ENCODE measurements around the gene CARD9.

Gene CARD9

DNA sequence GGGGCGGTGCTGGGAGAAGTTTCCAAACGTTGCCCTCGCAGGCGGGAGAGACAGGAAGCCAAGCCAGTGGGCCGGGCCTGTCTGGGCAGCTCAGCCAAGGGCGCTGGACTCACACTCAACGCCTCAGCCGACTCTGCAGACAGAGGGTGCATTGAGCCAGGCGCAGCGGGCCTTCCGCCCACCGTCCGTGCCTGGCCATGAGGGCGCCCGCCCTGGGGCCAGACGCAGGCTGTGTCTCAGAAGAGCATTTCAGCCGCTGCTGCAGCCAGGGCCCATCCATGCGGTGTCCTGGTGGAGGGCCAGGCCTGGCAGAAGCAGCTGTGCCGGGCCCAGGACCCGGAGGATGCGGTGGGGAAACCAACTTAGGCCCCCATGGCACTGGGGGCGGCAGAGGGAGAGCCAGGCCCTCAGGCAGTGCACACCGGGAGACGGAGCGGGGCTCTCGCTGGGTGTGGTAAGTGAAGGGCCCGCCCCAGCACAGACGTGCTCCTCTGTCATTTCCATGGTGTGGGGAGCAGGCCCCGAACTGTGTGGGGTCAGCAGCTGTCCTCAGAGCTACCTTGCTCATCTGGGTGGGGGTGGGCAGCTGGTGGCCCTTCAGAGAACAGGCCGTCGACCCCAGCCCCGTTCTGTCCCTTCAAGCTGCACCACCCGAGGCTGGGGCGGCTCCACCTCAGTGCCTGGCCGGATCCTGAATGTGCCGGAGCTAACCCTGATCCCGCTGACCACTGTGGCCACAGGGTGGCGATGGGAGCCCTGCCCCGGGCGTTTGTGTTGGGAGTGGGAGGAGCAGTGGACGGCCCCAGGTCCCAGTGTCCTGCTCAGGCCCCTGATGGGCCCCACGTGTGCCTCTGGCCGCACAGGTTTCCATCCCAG lies 27.9 kb downstream of the CARD9 start:
- no peak for FAIRE-seq

DNA sequence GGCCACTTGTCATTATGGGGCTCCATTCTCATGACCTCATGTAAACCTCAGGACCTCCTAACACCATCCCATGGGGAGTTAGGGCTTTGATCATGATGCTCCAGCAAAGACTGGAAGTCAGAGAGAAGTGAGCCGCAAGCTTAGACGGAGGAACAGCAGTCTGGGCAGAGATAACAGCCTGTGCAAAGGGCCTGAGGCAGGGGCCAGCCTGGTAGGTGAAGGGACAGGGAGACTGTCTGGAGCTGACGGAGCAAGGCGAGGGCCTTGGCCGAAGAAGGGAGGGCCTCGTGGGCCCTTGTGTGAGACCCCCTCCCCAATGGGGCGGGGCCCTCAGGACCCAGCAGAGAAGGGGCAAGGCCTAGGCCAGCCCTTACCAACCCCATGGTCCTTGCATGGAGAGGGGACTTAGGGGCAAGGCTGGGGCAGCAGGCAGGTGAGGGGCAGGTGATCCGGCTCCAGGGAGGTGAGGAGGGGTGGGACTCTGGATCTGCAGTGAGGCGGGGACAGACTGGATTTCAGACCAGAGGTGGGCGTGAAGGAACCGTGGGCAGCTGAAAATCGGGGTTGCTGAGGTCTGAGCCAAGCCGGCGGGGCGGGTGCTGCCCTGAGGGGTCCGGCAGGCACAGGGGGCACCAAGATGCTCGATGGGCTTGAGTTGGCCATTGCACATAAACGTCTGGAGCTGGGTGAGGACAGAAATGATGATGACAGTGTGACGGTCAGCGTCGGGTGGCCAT lies 28.8 kb downstream of the CARD9 start:
- no peak for FAIRE-seq

DNA sequence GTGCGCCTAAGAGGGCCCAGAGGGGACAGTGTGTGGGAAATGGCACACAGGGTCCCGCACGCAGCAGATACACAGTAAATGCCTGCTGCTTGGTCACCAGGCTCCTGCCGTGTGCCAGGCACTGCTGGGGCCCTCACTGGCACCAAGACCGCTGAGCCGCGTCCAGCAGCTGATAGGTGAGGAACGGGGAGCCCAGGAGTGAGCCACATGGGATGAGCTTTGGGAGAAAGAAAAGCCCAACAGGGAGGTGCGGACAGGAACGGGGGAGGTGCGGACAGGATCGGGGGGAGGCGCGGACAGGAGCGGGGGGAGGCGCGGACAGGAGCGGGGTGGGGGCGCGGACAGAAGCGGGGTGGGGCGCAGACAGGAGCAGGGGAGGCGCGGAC lies 29.6 kb downstream of the CARD9 start:
- no peak for FAIRE-seq

- no peak for FAIRE-seq
These were observed 30.2 kb downstream of the CARD9 start for GRCh38 chr9:136343121-136343883.

DNA sequence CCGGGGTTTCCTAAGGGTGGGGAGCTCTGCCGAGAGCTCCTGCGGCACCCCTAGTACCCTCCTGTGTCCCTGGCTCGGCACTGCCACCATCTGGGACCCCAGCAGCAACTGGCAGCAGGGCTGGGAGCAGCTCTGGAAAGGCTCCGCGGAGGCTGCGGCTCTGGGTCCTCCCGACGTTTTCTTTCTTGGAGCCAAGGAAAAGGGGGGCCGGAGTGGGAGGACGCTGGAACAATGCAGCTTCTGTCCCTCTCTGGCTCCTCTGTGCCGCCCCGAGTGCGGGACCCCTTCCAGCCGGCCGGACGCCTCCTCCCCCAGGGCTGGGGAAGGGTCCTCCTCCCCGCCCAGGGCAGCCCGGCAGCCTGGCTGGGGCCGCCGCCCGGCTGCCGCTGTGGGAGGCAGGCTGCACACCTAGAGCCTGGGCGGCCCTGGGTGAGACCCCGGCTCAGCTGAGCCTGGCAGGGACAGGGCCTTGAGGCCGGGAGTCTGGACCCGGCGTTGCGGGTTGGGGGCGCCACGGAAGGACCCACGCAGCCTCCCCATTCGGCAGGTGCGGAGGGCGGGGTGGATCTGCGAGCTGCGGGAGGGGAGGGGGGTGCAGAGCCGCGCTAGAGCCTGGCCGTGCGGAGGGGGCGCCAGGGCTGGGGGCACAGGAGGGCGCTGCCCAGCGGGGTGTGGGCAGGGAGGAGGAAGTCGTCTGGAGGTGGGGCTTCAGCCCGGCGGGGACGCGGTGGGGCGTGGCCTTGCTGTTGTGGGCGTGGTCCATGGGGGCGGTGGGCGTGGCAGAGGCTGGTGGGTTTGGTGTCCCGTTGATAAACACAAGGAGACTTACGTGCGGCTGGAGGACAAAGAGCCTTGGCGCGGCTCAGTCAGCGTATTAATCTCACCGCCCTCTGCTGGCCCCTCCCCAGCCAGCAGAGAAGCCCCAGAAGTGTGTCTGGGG lies 31.0 kb downstream of the CARD9 start:
- FAIRE-seq, result no peak

DNA sequence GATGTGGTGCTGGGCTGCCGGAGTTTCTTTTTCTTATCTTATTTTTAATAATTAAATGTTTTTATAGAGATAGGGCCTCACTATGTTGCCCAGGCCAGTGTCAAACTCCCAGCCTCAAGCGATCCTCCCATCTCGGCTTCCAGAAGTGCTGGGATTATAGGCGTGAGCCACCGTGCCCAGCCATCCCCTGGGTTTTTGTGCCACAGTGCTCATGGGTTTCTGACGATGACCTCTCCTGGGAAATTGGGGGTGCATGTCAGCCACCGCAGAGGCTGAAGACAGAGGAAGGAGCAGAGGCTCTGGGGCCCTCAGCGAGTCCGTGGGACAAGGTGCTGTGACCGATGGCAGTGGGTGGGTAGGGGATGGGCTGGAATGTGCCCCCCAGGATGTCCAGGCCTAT lies 31.7 kb downstream of the CARD9 start:
- FAIRE-seq, result no peak

DNA sequence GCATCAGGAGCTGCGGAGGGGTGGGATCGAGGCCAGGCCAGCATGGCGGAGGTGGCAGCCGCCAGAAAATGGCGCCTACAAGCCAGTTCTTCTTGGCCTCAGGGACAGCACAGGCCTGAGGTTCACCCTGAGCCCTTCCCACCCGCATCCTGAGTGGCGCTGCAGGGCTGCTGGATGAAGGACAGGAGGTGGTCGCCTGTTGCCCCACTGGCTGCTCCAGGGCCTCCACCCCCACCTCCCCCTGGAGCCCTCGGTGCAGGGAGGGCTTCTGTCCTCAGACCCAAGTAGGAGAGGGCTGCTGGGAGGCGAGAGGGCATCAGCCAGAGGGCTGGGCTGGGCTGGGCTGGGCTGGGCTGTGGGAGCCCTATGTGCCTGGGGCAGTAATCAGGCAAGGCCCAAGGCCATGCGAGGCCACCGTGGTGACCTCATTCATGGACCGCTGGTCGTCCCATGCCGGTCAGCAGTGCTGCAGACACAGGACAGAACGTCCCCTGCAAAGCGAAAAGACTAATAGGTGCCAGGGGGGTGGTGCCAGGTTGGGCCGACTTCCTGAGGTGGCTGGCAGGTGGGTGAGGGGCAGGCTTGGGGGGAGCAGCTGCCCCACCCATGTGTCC lies 32.3 kb downstream of the CARD9 start:
- no peak for FAIRE-seq

DNA sequence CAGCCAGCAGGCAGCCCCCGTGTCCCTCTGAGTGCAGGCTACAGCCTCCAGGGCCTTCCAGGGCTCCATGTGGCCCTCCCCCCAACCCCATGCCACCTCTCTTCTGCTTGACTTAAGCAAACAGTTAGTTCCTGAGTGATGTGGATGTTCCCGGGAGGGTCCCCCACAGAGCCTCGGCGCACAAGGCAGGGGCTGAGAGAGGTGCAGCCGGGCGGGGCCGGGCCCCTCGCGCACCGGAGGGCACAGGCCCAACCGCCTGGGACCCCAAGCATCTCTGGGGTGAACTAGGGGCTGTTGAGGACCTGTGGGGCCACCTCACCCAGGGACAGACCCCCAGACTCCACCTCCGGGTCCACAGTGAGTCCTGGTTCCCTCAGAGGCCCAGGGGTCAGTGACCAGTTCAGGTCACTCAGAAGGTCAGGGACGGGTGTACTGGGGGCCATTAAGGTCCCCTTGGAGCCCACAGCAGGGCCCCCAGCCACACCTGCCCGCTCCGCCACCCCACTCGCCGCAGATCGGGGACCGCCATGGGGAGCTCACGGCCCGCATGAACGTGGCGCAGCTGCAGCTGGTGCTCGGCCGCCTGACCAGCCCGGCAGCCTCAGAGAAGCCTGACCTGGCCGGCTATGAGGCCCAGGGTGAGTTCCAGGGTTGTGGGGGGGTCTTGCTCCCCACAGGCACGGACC lies 33.0 kb downstream of the CARD9 start:
- FAIRE-seq, result no peak

DNA sequence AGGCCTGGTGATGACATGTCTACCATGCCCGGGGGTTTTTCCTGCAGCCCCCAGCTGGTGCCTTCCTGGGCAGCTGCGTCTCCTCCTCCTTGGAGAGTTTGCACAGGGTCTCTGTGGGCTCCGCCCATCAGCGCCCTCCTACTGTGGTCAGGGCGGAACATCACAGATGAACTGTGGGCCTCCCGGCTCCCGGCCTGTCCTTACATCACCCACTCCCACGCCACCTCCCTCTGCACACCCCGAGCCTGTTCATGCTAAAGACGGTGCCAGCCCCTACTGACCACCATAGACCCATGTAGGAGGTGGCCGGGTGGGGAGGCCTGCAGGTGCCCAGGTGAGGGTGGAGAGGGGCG lies 33.5 kb downstream of the CARD9 start:
- no peak for FAIRE-seq

- no peak for FAIRE-seq
These were observed 34.1 kb downstream of the CARD9 start for GRCh38 chr9:136339173-136339957.

DNA sequence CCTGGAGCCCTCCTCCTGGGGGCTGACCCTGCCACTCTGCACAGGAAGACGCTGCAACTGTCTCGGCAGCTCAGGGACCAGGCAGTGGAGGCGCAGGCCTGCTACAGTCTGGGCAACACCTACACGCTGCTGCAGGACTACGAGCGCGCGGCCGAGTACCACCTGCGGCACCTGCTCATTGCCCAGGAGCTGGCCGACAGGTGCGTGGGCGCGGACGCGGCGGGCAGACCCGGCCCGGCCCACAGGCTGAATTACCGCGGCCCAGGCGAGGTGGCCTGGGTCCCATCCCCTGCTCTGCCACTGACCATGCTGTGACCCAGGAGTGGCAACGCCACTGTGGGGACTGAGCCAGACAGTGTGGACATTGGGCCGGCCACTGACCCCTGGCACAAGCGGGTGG lies 35.0 kb downstream of the CARD9 start:
- no peak for FAIRE-seq

- no peak for FAIRE-seq
These were observed 35.8 kb downstream of the CARD9 start for GRCh38 chr9:136337416-136338395.

GRCh38 chr9:136336881-136337280 lies 36.6 kb downstream of the CARD9 start:
- no peak for FAIRE-seq

DNA sequence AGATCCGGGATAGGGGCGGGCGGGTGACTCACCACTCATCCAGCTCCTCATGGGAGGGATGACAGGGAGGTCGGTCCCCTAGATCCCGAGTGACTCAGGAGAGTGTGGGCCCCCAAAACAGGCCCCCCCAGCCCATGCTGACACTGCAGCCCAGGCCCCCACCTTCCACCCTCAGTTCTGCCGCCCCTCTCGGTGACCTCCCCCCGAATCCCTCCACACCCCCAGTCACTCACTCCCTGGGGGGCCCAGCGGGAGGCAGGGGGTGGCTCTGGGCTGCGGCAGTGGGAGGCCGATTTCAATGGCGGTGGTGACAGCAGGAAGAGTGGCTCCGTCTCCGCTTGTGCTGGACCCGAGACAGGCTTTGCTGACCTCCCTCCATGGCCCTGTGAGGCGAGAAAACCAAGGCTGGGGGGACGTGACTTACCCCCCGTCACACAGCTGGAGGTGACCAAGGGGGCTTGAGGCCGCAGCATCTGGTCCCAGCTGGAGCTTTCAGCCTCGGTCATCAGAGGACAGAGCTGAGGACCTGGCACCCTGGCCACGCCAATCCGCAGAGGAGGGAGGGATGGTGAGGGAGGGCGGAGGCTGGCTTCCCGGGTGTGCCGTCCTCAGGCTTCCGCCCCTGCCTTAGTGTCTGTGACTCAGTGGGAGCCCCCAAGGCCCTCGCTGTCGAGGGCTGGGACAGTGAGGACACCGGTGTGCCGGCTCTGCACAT lies 37.2 kb downstream of the CARD9 start:
- no peak for FAIRE-seq

DNA sequence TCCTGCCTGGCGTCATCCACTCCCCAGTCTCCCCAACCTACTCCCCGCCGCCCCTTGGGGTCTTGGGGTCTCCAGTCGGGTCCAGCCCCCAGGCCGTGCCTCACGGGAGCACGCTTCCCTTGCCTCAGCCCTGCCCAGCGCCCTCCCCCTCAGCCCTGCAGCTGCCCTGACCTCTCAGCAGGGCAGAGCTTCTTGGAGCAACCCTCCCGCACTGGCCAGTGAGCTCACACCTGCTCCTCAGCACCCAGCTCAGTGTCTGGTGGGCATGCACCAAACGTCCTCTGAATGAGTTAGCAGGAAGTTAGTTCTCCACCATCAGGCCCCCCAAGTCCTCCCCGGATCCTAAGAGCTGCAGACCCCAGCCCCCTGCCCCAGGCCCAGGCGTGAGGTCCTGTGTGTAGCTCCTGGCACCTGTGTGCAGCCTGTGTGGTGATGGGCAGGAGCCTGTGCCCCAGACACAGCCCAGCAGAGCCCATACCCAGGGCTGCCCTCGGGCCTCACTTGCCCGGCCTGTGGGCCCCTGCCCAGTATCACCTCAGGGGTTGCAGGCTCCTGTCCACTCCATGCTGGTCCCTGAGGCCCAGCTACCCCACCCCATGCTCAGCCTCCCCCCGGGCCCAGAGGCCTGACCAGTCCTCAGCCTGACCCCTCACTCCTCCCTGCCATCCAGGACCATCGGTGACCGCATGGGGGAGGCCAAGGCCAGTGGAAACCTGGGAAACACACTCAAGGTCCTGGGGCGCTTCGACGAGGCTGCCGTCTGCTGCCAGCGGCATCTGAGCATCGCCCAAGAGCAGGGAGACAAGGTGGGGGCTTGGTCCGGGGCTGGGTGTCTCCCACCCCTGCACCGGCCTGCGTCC lies 37.9 kb downstream of the CARD9 start:
- FAIRE-seq, result no peak

DNA sequence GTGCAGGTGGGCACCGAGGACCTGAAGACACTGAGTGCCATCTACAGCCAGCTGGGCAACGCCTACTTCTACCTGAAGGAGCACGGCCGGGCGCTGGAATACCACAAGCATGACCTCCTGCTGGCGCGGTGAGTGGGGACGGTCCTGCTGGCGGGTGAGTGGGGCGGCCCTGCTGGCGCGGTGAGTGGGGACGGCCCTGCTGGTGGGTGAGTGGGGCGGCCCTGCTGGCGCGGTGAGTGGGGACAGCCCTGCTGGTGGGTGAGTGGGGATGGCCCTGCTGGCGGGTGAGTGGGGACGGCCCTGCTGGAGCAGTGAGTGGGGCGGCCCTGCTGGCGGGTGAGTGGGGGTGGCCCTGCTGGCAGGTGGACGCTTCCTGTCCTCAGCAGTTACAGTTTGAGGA lies 38.9 kb downstream of the CARD9 start:
- no peak for FAIRE-seq

GRCh38 chr9:136333486-136333885 lies 40.0 kb downstream of the CARD9 start:
- no peak for FAIRE-seq

- no peak for FAIRE-seq
These were observed 40.4 kb downstream of the CARD9 start for GRCh38 chr9:136333045-136333444.
